A673 (cell line): ENCODE results near the gene CHDH. TPM values are rescaled to one million over a fixed set of nuclear protein-coding genes. Genes with fewer than 3 reads are reported as not detected.

Experiments used
- BruUV-seq: library from RNA; stranded (reverse); fragments of 400-500 nt; replicated peaks from 2 replicates; lab custom pipeline; 2021; lab: Mats Ljungman, UMichigan
- CTCF ChIA-PET: fragments of 300-600 bp; sonication (Branson Sonifier 250); formaldehyde crosslinking; loops from one replicate; lab custom pipeline; 2022; ENCODE audit warnings: antibody characterized with exemption; lab: Charles Lee
- POLR2A ChIA-PET: fragments of 300-600 bp; sonication (Branson Sonifier 250); formaldehyde crosslinking; loops from one replicate; lab custom pipeline; 2022; ENCODE audit warnings: antibody characterized with exemption; ENCODE audit not compliant: low non-redundant PET; lab: Charles Lee
- DNase-seq: peaks from one replicate; pipeline ENCODE4 v3.0.0-alpha.2; 2015; ENCODE audit warnings: low spot score
- H3K27ac ChIP-seq: fragments of 200-600 bp; sonication (generic); 2 replicates; pipeline ENCODE4 v1.5.1; 2016; ENCODE audit warnings: mixed run types, low read depth, mild to moderate bottlenecking, mixed read lengths, antibody characterized with exemption, low read length; ENCODE audit not compliant: poor library complexity, severe bottlenecking
- H3K27me3 ChIP-seq: fragments of 200-600 bp; sonication (generic); replicated peaks from 2 replicates; pipeline ENCODE4 v1.6.1; 2017; ENCODE audit warnings: mixed run types, low read depth, mild to moderate bottlenecking, mixed read lengths, antibody characterized with exemption, low read length; ENCODE audit not compliant: insufficient read depth, poor library complexity
- H3K36me3 ChIP-seq: fragments of 200-600 bp; sonication (generic); 2 replicates; pipeline ENCODE4 v1.6.1; 2016; ENCODE audit warnings: mixed run types, mild to moderate bottlenecking, mixed read lengths, antibody characterized with exemption, low read length; ENCODE audit not compliant: insufficient read depth, poor library complexity, severe bottlenecking
- H3K4me1 ChIP-seq: fragments of 200-600 bp; sonication (generic); 2 replicates; pipeline ENCODE4 v1.6.1; 2017; ENCODE audit warnings: mixed run types, mild to moderate bottlenecking, mixed read lengths, antibody characterized with exemption, low read length; ENCODE audit not compliant: insufficient read depth, poor library complexity, severe bottlenecking
- H3K4me3 ChIP-seq: fragments of 200-600 bp; sonication (generic); 2 replicates; pipeline ENCODE4 v1.5.1; 2016; ENCODE audit warnings: low read depth, mixed run types, mild to moderate bottlenecking, mixed read lengths, low read length; ENCODE audit not compliant: poor library complexity, severe bottlenecking
- H3K9me3 ChIP-seq: fragments of 200-600 bp; sonication (generic); 2 replicates; pipeline ENCODE4 v1.6.1; 2016; ENCODE audit warnings: mixed run types, low read depth, mild to moderate bottlenecking, mixed read lengths, antibody characterized with exemption, low read length; ENCODE audit not compliant: poor library complexity, severe bottlenecking
- CTCF ChIP-seq: fragments of 300-800, 200-600 bp; sonication (generic); conservative IDR thresholded peaks from 2 replicates; pipeline ENCODE4 v1.5.1; 2017; ENCODE audit warnings: low read depth, mild to moderate bottlenecking, antibody characterized with exemption, low read length, moderate library complexity, mixed read lengths
- EZH2 ChIP-seq: fragments of 200-600 bp; sonication (generic); IDR thresholded peaks from 2 replicates; pipeline ENCODE4 v1.6.1; 2017; ENCODE audit warnings: borderline replicate concordance, low read depth, mild to moderate bottlenecking, mixed read lengths, antibody characterized with exemption, low read length; ENCODE audit not compliant: poor library complexity, severe bottlenecking
- intact Hi-C: fragments of 100-400 bp; cut with micrococcal nuclease; formaldehyde crosslinking; loops from one replicate; pipeline ENCODE4 v1.10.0; 2022; ENCODE audit not compliant: unreplicated experiment
- total RNA-seq: library from RNA; stranded (reverse); gene quantifications from 2 replicates; pipeline ENCODE4 v1.2.3, GENCODE V29; 2021

The CHDH gene
- total RNA-seq, 1 experiment from 2014 or later: not detected

GRCh38 chr3:53813229-53813628 is 33.0 kb downstream of the CHDH start:
- intact Hi-C loops: no loop called here
- TF ChIP-seq CTCF (no peak), EZH2 (no peak)
- ChIA-PET CTCF (no interaction called here), POLR2A (no interaction called here)
- H3K36me3 ChIP-seq: no peaks in the 10 kb centered on the region
- BruUV-seq: no TSS peak
- DNase-seq: no peak
- H3K27me3 ChIP-seq: no peaks in the 10 kb centered on the region
- no peaks in the 10 kb centered on the region for H3K4me1 ChIP-seq
- H3K4me3 ChIP-seq: no peak overlapping the region
- H3K27ac ChIP-seq: no peak overlapping the region
- no peaks in the 10 kb centered on the region for H3K9me3 ChIP-seq

GRCh38 chr3:53812434-53812833 is 33.8 kb downstream of the CHDH start:
- no peaks in the 10 kb centered on the region for H3K36me3 ChIP-seq
- H3K27me3 ChIP-seq: no peaks in the 10 kb centered on the region
- DNase-seq: no peak
- no TSS peak for BruUV-seq
- no peaks in the 10 kb centered on the region for H3K9me3 ChIP-seq
- no peak overlapping the region for H3K27ac ChIP-seq
- no peak overlapping the region for H3K4me3 ChIP-seq
- ChIA-PET CTCF (no interaction called here), POLR2A (no interaction called here)
- intact Hi-C loops: no loop called here
- no peaks in the 10 kb centered on the region for H3K4me1 ChIP-seq
- TF ChIP-seq CTCF: no peak
- TF ChIP-seq EZH2: no peak

GRCh38 chr3:53811143-53811927 is 34.9 kb downstream of the CHDH start:
- no peaks in the 10 kb centered on the region for H3K36me3 ChIP-seq
- BruUV-seq: no TSS peak
- H3K4me1 ChIP-seq: no peaks in the 10 kb centered on the region
- ChIA-PET CTCF (no interaction called here), POLR2A (no interaction called here)
- no peak overlapping the region for H3K4me3 ChIP-seq
- no peaks in the 10 kb centered on the region for H3K9me3 ChIP-seq
- intact Hi-C loops: no loop called here
- no peak for TF ChIP-seq CTCF
- TF ChIP-seq EZH2: no peak
- no peak for DNase-seq
- no peak overlapping the region for H3K27ac ChIP-seq
- H3K27me3 ChIP-seq: no peaks in the 10 kb centered on the region
